SH-SY5Y (cell line): ENCODE measurements around the gene RCAN1.

Experiments
- GATA2 ChIP-seq: IDR thresholded peaks from 2 replicates; pipeline ENCODE4 v1.6.1; 2011; ENCODE audit warnings: mild to moderate bottlenecking, low read depth, low read length
- GATA3 ChIP-seq: IDR thresholded peaks from 2 replicates; pipeline ENCODE4 v1.6.1; 2011; ENCODE audit warnings: low read depth, mild to moderate bottlenecking, low read length, moderate library complexity

DNA sequence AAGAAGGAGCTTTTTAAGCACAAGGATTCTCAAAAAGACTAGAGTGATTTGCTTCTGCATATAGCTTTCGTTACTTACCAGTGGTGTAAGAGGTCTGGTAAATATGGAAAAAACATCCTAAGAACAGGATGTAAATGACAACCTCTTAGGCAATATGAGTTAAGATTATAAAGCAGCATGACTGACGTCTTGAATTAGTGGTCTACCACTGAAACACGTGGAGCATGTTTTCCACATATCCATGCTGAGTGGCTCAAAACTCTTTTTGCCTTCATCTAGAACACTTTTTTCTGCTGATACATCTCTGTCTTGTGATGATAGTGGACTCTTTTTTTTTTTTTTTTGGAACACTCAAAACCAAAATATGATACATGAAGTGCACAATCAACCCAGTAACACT lies 44.6 kb downstream of the RCAN1 start:
- no peak for TF ChIP-seq GATA2
- TF ChIP-seq GATA3 = no peak
